HUES6 (cell line): ENCODE data around the gene DHRS1.
"Not testable (repeated sequence)": the region's sequence is repeated elsewhere in the genome, so short reads cannot be mapped to it uniquely, and the experiment has no call there.

Experiments used
- H3K27ac ChIP-seq: 2 replicates; pipeline ENCODE4 v1.7.0; 2013; ENCODE audit warnings: low read depth, mild to moderate bottlenecking, low read length, inconsistent platforms
- H3K27me3 ChIP-seq: 2 replicates; pipeline ENCODE4 v1.6.1; 2013; ENCODE audit warnings: low read length; ENCODE audit not compliant: control insufficient read depth, insufficient read depth
- H3K36me3 ChIP-seq: 2 replicates; pipeline ENCODE4 v1.6.1; 2013; ENCODE audit warnings: low read length; ENCODE audit not compliant: control insufficient read depth, insufficient read depth
- H3K4me1 ChIP-seq: 2 replicates; pipeline ENCODE4 v1.6.1; 2013; ENCODE audit warnings: low read length; ENCODE audit not compliant: control insufficient read depth, insufficient read depth
- H3K4me3 ChIP-seq: 2 replicates; pipeline ENCODE4 v1.5.1; 2013; ENCODE audit warnings: low read depth, low read length
- H3K9ac ChIP-seq: one replicate; pipeline ENCODE4 v1.6.1; 2013; ENCODE audit warnings: mild to moderate bottlenecking, low read length
- H3K9me3 ChIP-seq: 2 replicates; pipeline ENCODE4 v1.6.1; 2013; ENCODE audit warnings: low read depth, low read length; ENCODE audit not compliant: control insufficient read depth, insufficient read depth

Gene DHRS1

GRCh38 chr14:24335461-24336171, 36.0 kb upstream of the DHRS1 start:
- Histone ChIP-seq H3K36me3 (no peaks in the 10 kb centered on the region), H3K27me3 (peaks cover 100% of the 10 kb centered on the region), H3K4me3 (peak overlapping the region; percentile 78), H3K4me1 (peaks cover 13% of the 10 kb centered on the region; the same call in 1 of the 2 replicates), H3K27ac (no peak overlapping the region), H3K9me3 (no peaks in the 10 kb centered on the region), H3K9ac (no peak overlapping the region)

DNA sequence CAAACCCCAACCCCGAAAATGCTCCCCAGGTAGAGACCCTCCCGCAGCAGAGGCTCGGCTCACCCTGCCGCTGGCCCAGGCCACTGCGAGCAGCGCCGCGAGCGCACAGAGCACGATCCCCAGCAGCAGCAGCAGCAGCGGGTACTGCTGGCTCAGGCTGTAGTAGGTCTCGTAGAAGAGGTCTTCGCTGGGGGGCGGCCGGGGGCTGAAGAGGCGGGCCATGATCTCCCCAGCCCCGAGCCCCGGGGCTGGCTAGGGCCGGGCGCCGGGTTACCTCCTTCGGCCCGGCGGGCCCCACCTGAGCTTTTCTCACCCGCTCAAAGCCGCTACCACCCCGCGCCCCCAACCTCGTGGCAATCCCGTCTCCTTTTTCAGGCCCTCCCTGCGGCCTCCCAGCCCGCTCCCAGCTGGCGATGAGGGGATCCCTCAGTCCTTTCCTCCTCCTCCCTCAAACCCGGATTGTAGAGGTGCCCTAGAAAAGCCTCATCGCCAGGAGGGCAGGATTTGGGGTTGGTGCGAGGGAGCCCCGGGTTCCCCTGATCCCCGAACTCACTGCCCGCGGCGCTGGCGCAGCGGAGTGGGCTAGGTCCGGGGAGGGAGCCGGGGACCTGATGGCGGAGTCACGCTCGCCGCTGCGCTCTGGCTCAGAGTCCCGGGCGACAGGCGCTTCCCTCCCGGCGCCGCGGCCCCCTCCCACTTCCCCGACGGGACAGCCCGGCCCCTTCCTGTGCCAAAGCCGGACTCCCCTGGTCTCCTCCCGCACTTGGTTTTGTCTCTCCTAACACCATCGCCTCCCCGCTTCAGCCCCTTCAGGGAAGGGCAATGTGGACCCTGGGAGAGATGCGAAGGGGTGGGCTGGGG, 35.1 kb upstream of the DHRS1 start, which contains the start of gene ADCY4:
TSS of gene ADCY4 (minus strand) at position 641 of the 861 bp plus-strand sequence. CDS start at position 222, 419 bp downstream.
- Histone ChIP-seq H3K4me3 (peak within 1 kb of the TSS; percentile 78), H3K27ac (no peak within 1 kb of the TSS), H3K4me1 (peaks cover 13% of the 10 kb centered on the region; the same call in 1 of the 2 replicates), H3K27me3 (peaks cover 100% of the 10 kb centered on the region), H3K36me3 (no peaks in the 10 kb centered on the region), H3K9me3 (no peaks in the 10 kb centered on the region), H3K9ac (peak within 1 kb of the TSS; percentile 29)

- H3K9ac ChIP-seq = no peak overlapping the region
- peaks cover 89% of the 10 kb centered on the region for H3K27me3 ChIP-seq
- H3K9me3 ChIP-seq = no peaks in the 10 kb centered on the region
- peak overlapping the region; percentile 58 for H3K4me3 ChIP-seq
- peaks cover 9% of the 10 kb centered on the region; the same call in 1 of the 2 replicates for H3K4me1 ChIP-seq
- no peaks in the 10 kb centered on the region for H3K36me3 ChIP-seq
- no peak overlapping the region for H3K27ac ChIP-seq
Observed at GRCh38 chr14:24332268-24332993, 32.9 kb upstream of the DHRS1 start.

DNA sequence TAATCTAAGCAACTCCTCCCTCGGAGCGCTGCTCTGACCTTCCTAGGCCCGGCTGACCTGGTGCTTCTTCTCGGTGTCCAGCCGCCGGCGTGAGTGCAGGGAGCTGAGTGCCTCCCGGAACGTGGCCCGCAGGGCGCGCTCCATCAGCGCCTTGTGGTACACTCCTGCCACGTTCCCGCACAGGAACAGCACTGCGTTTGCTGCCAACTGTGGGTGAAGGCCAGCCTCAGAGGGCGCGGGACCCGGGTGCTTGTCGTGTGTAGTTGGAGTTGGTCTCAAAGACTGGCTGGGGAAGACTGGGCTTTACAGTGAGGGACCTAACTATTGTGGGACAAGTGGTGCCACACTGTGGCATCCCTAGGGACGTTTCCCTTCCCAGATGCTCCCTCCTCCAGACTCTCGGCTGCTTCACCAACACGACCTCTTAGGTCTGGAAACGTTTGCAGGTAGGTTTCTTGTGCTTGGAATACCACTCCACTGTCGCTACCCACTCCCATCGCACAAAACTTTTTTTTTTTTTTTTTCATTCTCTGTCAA, 32.2 kb upstream of the DHRS1 start:
- no peak overlapping the region for H3K27ac ChIP-seq
- peaks cover 9% of the 10 kb centered on the region; the same call in 1 of the 2 replicates for H3K4me1 ChIP-seq
- no peak overlapping the region for H3K9ac ChIP-seq
- no peaks in the 10 kb centered on the region for H3K9me3 ChIP-seq
- peaks cover 82% of the 10 kb centered on the region for H3K27me3 ChIP-seq
- peak overlapping the region; percentile 58 for H3K4me3 ChIP-seq
- H3K36me3 ChIP-seq = no peaks in the 10 kb centered on the region

GRCh38 chr14:24330973-24331674, 31.5 kb upstream of the DHRS1 start:
- H3K9ac ChIP-seq = no peak overlapping the region
- H3K4me3 ChIP-seq = no peak overlapping the region
- H3K9me3 ChIP-seq = no peaks in the 10 kb centered on the region
- no peak overlapping the region for H3K27ac ChIP-seq
- H3K4me1 ChIP-seq = peaks cover 9% of the 10 kb centered on the region; the same call in 1 of the 2 replicates
- peaks cover 76% of the 10 kb centered on the region for H3K27me3 ChIP-seq
- no peaks in the 10 kb centered on the region for H3K36me3 ChIP-seq

GRCh38 chr14:24329736-24330135, 30.2 kb upstream of the DHRS1 start:
- Histone ChIP-seq H3K4me1 (no peaks in the 10 kb centered on the region), H3K27me3 (peaks cover 62% of the 10 kb centered on the region), H3K4me3 (no peak overlapping the region), H3K9ac (no peak overlapping the region), H3K36me3 (no peaks in the 10 kb centered on the region), H3K27ac (no peak overlapping the region), H3K9me3 (no peaks in the 10 kb centered on the region)

GRCh38 chr14:24329073-24329663, 29.6 kb upstream of the DHRS1 start:
- H3K4me1 ChIP-seq = no peaks in the 10 kb centered on the region

GRCh38 chr14:24327914-24328313, 28.3 kb upstream of the DHRS1 start:
- H3K9ac ChIP-seq, H3K9me3 ChIP-seq, H3K4me3 ChIP-seq, H3K36me3 ChIP-seq, H3K27ac ChIP-seq, H3K4me1 ChIP-seq: not testable (repeated sequence)
- H3K27me3 ChIP-seq = peaks cover 48% of the 10 kb centered on the region

More at GRCh38 chr14:24329073-24329663, 29.6 kb upstream of the DHRS1 start:
- Histone ChIP-seq H3K9ac (no peak overlapping the region), H3K27ac (no peak overlapping the region), H3K9me3 (no peaks in the 10 kb centered on the region), H3K4me3 (no peak overlapping the region), H3K36me3 (no peaks in the 10 kb centered on the region), H3K27me3 (peaks cover 56% of the 10 kb centered on the region)

- Histone ChIP-seq H3K9me3 (no peaks in the 10 kb centered on the region), H3K27ac (no peak overlapping the region), H3K36me3 (no peaks in the 10 kb centered on the region), H3K4me1 (no peaks in the 10 kb centered on the region), H3K4me3 (no peak overlapping the region), H3K27me3 (peaks cover 44% of the 10 kb centered on the region), H3K9ac (no peak overlapping the region)
Observed at GRCh38 chr14:24327303-24327702, 27.7 kb upstream of the DHRS1 start.

GRCh38 chr14:24325963-24326362, 26.4 kb upstream of the DHRS1 start:
- H3K4me3 ChIP-seq = no peak overlapping the region
- peaks cover 30% of the 10 kb centered on the region for H3K27me3 ChIP-seq
- H3K9ac ChIP-seq = no peak overlapping the region
- H3K4me1 ChIP-seq = 0 out of 2 replicates have a peak, but pooled peaks cover 4% of the 10 kb centered on the region
- no peaks in the 10 kb centered on the region for H3K36me3 ChIP-seq
- H3K27ac ChIP-seq = no peak overlapping the region
- no peaks in the 10 kb centered on the region for H3K9me3 ChIP-seq
